ENCODE measurements around the gene ISOC2.
"Not testable (repeated sequence)": the region's sequence is repeated elsewhere in the genome, so short reads cannot be mapped to it uniquely, and the experiment has no call there.

ISOC2 gene

GRCh38 chr19:55410168-55410567 is 51.3 kb downstream of the ISOC2 start:
- DNase-seq (ENCODE audit: low read depth in 2 of 3, low spot score in 2 of 3) = no peak

- not testable (repeated sequence) for DNase-seq (ENCODE audit: low read depth in 2 of 3, low spot score in 2 of 3)
Measured at GRCh38 chr19:55409179-55409578, 52.3 kb downstream of the ISOC2 start.

GRCh38 chr19:55408533-55408872 is 52.9 kb downstream of the ISOC2 start:
- DNase-seq (ENCODE audit: low read depth in 2 of 3, low spot score in 2 of 3) = no peak

- peak; percentile 87 to 94 (median 93) for DNase-seq (ENCODE audit: low read depth in 2 of 3, low spot score in 2 of 3)
Measured at GRCh38 chr19:55407800-55408532, 53.5 kb downstream of the ISOC2 start.

- not testable (repeated sequence) for DNase-seq (ENCODE audit: low read depth in 2 of 3, low spot score in 2 of 3)
Measured at GRCh38 chr19:55407550-55407799, 54.0 kb downstream of the ISOC2 start, which contains the start of gene UBE2S. TSS of gene UBE2S (minus strand) at chr19:55407788. CDS start at chr19:55407589, 199 bp downstream.

GRCh38 chr19:55406826-55407549 is 54.5 kb downstream of the ISOC2 start:
- no peak for DNase-seq (ENCODE audit: low read depth in 2 of 3, low spot score in 2 of 3)

GRCh38 chr19:55406091-55406825 is 55.2 kb downstream of the ISOC2 start:
- no peak for DNase-seq (ENCODE audit: low read depth in 2 of 3, low spot score in 2 of 3)

- DNase-seq (ENCODE audit: low read depth in 2 of 3, low spot score in 2 of 3) = no peak
Measured at GRCh38 chr19:55405638-55406037, 55.8 kb downstream of the ISOC2 start.

Data from activated CD8-positive, alpha-beta memory T cell treated with anti-CD3 and anti-CD28 coated beads for 48 hours (primary cell).